Activated CD4-positive, alpha-beta T cell treated with anti-CD3 and anti-CD28 coated beads, Interleukin-2, Interleukin-6, amounts not matched to agents 100 ng/mL and 50 ng/mL, durations not matched to agents 16 hours and 8 hours (primary cell): ENCODE results near the gene MEIS2.

Experiments
- DNase-seq: peaks from one replicate; pipeline ENCODE4 v3.0.0-alpha.2; 2020

Gene MEIS2

DNA sequence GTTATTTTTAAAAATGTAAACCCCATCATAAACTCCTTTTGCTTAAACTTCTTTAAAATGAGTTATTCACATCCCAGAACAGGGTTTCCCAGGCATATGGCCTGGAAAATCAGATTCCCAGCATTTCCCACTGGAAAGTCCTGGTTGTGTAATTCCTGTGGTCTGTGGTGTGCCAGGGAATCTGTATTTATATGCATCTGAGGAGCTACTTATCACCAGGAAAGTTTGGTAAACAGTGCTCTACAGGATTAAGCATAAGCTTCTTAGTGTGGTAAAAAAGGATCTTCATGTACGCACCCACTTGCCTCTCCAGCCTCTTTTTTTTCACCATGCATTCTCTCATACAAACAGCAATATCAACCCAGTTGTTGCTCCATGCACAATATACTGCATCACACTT, 28.2 kb downstream of the MEIS2 start:
- no peak for DNase-seq

- DNase-seq, result no peak
These were observed 29.2 kb downstream of the MEIS2 start for GRCh38 chr15:37071134-37071533.

- DNase-seq, result no peak
These were observed 29.7 kb downstream of the MEIS2 start for GRCh38 chr15:37070686-37071085.

DNA sequence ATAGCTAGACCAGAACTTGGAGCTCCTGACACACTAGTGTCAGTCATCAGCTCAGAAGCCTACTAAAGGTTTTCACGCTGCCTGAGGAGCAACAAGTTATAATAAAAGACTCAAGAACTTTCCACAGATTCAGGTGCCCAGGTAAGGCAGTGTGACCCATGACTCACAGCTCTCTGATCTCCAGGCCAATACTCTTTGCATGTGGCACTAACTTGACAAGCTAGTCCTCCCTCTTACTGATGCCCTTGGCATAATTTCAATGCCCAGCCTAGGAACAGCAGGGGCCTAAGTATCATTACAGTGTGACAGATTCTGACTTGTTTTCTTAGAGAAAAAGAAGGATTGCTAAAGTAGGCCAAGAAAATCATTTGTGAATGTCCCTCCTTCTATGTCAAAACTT, 38.4 kb downstream of the MEIS2 start:
- no peak for DNase-seq

GRCh38 chr15:37059086-37059485, 41.3 kb downstream of the MEIS2 start:
- DNase-seq, result no peak

DNA sequence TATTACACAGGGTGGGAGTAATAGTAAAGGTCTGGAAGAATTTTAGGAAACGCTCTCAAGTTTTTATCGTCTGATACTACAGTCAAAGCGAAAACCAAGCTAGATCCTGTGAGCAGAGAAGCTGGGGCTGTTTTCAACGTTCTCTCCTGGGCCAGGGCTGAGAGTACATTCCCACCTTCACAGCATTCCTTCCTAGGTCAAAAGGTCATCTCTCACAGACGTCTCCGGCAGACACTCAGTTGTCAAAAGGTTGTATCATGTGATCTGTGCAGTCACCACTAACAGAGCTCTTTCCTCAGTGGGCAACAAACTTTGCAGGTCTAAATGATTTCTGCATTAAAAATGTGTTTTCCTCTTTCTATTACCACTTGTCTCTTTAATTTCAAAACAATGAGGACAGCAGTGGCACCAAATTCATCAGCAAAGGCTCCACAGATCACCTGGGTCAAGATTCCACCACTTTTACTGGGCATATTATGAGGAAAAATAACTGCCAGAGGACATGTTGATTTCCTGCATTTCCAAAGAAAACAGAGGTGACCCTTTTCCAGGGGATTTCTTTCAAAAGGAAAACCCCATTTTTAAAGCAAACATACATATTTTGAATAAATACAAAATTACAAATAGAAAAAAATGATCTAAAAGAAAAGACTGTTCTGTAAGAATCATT, 41.9 kb downstream of the MEIS2 start:
- DNase-seq, result no peak

DNA sequence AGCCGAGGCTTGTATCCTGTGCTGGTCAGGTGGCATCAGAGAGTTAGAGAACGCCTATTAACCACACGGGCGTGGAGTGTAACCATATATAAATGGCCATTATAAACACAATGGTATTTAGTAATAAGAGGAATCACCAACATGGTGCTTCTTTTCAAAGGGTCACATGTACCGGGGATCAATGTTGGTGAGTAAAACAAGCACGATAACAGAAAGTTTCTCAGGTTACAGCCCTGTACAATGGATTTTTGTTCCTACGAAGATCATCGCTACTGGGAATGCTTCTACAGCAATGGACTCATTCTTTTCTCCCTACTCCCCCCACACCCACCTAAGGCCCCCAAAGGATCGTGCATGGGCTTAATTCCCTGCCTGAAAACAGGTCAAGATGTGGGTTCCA, 42.5 kb downstream of the MEIS2 start:
- DNase-seq, result no peak

DNA sequence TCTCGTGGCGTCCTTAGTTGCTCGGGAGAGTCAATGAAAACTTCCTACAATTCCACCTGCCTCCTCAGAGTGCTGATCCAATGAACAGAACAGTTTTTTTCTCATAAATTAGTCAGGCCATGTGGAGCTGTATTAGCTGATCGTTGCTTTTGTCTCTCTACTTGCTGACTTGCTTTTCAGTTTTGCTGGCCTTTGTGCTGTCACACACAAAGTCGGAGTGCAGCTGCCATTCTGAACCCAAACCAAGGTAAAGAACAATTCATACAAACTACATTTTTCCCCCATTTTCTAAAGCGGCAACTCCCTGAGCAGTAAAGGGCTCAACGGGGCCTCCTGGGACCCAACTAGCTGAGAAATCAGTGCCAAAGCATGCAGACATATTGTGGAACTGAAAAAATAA, 43.1 kb downstream of the MEIS2 start:
- DNase-seq, result no peak

- DNase-seq, result no peak
These were observed 43.9 kb downstream of the MEIS2 start for GRCh38 chr15:37056177-37057121.

DNA sequence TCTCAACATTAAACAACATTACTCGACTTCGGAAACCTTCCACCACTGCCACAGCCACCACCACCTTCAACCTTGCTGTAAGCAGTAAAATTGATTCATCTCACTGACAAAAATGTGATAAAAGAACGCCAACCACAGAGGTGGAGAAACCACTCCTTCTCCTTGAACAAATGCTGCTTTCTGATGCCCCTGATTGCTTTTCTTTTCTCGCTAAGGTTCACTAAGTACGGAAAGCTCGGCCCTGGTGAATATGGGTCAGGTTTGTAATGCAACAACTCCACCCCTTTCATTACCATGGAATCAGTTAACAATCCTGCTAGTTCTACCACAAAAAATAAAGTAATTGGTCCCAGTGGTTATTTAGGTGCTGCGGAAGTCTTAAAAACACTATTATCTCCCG, 44.9 kb downstream of the MEIS2 start:
- DNase-seq, result no peak

DNA sequence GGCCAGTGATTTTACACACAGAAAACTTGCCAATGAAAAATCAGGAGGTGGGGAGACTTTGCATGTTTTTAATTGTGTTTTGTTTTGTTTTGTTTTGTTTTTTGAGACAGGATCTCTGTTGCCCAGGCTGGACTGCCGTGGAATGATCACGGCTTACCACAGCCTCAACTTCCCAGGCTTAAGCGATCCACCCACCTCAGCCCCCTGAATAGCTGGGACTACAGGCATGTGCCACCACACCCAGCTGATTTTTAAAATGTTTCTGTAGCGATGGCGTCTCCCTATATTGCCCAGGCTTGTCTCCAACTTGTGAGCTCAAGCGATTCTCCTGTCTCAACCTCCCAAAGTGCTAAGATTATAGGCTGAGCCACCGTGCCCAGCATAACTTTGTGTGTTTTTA, 46.0 kb downstream of the MEIS2 start:
- DNase-seq, result no peak

DNA sequence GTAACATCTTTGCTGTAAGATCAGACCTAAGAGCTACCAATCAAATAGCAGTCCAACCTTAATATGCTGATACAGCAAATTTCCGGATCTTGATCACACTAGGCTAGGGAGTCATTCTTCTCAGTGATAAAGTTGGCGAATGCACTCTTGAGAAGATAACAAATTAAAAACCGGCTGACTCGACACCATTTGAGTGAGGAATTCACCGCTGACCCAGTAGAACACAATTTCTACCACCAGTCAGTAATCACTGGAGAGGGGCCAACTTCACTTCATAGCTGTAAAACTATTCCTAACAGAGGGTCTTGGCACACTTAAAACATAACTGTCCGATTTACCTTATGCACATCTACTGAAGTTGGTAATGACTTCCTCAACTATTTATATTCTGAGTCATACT, 47.2 kb downstream of the MEIS2 start:
- DNase-seq, result no peak

GRCh38 chr15:37050345-37050744, 50.0 kb downstream of the MEIS2 start:
- no peak for DNase-seq

- no peak for DNase-seq
These were observed 53.3 kb downstream of the MEIS2 start for GRCh38 chr15:37046876-37047614.

GRCh38 chr15:37045859-37046740, 54.2 kb downstream of the MEIS2 start:
- no peak for DNase-seq

DNA sequence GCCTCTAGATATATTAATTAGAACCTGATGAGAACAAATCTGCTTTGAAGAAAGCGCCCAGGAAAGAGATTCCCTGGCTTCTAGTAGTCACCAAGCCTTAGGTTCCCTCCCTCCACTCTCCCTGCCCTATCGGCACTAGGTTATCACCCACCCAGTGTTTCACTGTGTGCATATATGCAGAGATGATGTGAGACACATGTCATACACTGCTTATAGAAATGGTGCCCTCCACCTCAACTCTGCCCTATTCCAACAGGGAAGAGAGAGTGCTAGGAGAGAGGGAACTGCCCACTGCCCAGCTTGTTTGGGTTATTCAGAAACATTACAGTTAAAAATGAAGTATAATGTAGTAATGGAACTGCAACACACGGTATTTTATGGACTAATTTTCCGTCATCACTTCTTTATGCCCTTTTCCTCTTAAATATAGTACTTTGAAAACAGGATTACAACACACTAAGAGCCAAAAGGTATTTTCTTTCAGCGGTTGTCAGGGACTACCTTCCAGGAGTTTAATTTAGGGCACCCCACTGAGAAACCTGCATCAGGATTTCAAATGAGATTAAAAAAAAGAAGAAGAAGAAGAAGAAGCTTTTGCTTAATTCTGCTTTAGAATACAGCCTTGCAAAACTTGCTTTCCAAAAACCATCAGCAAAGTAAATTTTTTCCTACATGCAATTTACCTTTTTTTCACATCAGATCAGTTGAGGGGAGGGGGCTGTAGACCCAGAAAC, 55.3 kb downstream of the MEIS2 start:
- no peak for DNase-seq

DNA sequence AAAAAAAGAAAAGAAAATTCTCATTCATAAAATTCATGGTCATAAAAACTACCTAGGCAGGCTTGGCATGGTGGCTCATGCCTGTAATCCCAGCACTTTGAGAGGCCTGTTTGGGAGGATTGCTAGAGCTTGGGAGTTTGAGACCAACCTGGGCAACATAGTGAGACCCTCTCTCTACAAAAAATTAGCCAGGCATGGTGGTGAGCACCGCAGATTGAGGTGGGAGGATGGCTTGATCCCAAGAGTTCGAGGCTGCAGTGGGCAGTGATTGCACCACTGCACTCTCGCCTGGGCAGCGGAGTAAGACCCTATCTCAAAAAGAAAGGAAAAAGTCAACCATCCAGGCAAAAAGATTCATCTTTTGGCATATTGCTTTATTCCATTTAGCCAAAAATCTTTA, 58.5 kb downstream of the MEIS2 start:
- no peak for DNase-seq

GRCh38 chr15:37041042-37041441, 59.3 kb downstream of the MEIS2 start:
- DNase-seq, result no peak

DNA sequence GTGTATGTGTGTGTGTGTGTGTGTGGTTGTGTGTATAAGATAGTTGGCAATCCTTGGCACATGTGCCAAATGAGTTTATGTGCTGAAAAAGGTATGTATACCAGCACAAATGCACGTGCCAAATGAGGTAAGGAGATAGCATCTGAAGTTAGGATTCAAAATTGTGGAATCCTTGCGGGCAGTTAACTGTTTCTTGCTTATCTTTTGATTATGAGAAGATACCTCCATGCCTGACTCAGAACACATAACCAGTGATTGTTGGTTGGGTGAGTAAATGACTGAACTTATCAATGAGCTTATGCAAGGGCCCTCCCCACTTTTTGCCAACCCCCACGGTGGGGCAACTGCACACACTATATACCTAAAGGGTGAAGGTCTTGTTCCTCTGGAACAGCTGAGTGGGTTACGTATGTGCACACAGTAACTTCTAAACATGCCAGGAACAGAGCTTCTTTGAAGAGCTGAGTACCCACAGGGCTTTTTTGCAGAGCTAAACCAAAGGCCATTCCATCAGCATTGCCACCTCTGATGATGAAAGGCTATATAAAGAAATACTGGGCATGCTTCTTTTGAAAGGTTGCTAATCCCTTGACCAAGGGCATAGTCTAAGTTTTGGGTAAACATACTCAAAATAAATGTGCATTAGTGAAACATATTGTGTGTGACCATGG, 60.1 kb downstream of the MEIS2 start:
- DNase-seq, result no peak

DNA sequence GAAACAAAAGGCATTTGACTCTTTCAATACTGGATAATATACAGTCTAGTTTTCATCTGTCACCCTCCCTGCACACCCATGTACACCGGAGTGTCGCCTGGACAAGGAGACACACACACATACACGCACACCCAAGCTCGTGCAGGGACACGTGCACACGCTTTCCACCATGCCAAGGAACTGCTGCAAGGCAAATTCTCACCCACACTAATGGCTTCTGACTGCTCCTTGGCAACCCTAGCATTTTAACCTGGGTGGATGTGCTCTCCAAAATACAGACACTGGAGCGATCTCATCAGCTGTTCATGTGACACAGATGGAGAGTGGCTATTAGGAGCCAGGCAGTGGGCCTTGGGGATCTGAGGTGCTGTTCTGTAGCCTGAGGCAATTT, 61.6 kb downstream of the MEIS2 start:
- DNase-seq, result no peak
